Measurements from ENCODE around the gene LSAMP. TPM values are rescaled to one million over a fixed set of nuclear protein-coding genes. Genes with fewer than 3 reads are reported as not detected.

The LSAMP gene
- total and polyA plus RNA-seq, 8 donors, result 17.3 to 28.0 (median 26.0) TPM

- no peaks in the 10 kb centered on the region for H3K9me3 ChIP-seq
- no peaks in the 10 kb centered on the region for H3K4me1 ChIP-seq
- no peak for ATAC-seq
- no peak for TF ChIP-seq CTCF (IDR thresholded peaks at IDR 0.05)
- H3K27ac ChIP-seq, result no peak overlapping the region
- intact Hi-C loops (cut with DNase I), result no loop called here
- no peak overlapping the region for H3K4me3 ChIP-seq
- H3K27me3 ChIP-seq, result no peaks in the 10 kb centered on the region
- DNase-seq, result no peak
- no peaks in the 10 kb centered on the region for H3K36me3 ChIP-seq
Measured at GRCh38 chr3:116032176-116032575, 413.1 kb downstream of the LSAMP start.

- intact Hi-C loops (cut with DNase I), result no loop called here
- Histone ChIP-seq H3K27me3 (no peaks in the 10 kb centered on the region), H3K4me3 (no peak overlapping the region), H3K36me3 (no peaks in the 10 kb centered on the region), H3K27ac (no peak overlapping the region), H3K9me3 (no peaks in the 10 kb centered on the region), H3K4me1 (no peaks in the 10 kb centered on the region)
- ATAC-seq (no peak), DNase-seq (no peak)
- TF ChIP-seq CTCF (IDR thresholded peaks at IDR 0.05), result no peak
Measured at GRCh38 chr3:116030131-116030850, 415.0 kb downstream of the LSAMP start.

GRCh38 chr3:116029266-116029665 lies 416.0 kb downstream of the LSAMP start:
- Histone ChIP-seq H3K36me3 (no peaks in the 10 kb centered on the region), H3K9me3 (no peaks in the 10 kb centered on the region), H3K4me3 (no peak overlapping the region), H3K27me3 (no peaks in the 10 kb centered on the region), H3K27ac (no peak overlapping the region), H3K4me1 (no peaks in the 10 kb centered on the region)
- no peak for DNase-seq
- intact Hi-C loops (cut with DNase I), result no loop called here
- no peak for TF ChIP-seq CTCF (IDR thresholded peaks at IDR 0.05)
- no peak for ATAC-seq

GRCh38 chr3:116028157-116028556 lies 417.1 kb downstream of the LSAMP start:
- DNase-seq, result no peak
- no peaks in the 10 kb centered on the region for H3K27me3 ChIP-seq
- ATAC-seq, result no peak
- H3K4me3 ChIP-seq, result no peak overlapping the region
- TF ChIP-seq CTCF (IDR thresholded peaks at IDR 0.05), result no peak
- H3K9me3 ChIP-seq, result no peaks in the 10 kb centered on the region
- no peaks in the 10 kb centered on the region for H3K36me3 ChIP-seq
- intact Hi-C loops (cut with DNase I), result no loop called here
- H3K4me1 ChIP-seq, result no peaks in the 10 kb centered on the region
- no peak overlapping the region for H3K27ac ChIP-seq

GRCh38 chr3:116020989-116021388 lies 424.3 kb downstream of the LSAMP start:
- Histone ChIP-seq H3K27me3 (no peaks in the 10 kb centered on the region), H3K4me1 (no peaks in the 10 kb centered on the region), H3K9me3 (no peaks in the 10 kb centered on the region), H3K27ac (no peak overlapping the region), H3K4me3 (no peak overlapping the region), H3K36me3 (no peaks in the 10 kb centered on the region)
- no peak for DNase-seq
- no peak for TF ChIP-seq CTCF (IDR thresholded peaks at IDR 0.05)
- ATAC-seq, result no peak
- intact Hi-C loops (cut with DNase I), result no loop called here

Measured in left lung (tissue), 10 donors.